Lung (tissue), 12 donors: ENCODE results near the gene MAP9. TPM values are rescaled to one million over a fixed set of nuclear protein-coding genes. Genes with fewer than 3 reads are reported as not detected.

ENCODE experiments used
- ATAC-seq: fragments of 200-7000 bp; cut with Tn5 transposase; one replicate; pipeline ENCODE4 v1.9.1; 2020; ENCODE audit warnings: moderate number of reproducible peaks; ENCODE audit not compliant: insufficient read depth, low FRiP score
- DNase-seq, 3 donors: peaks; one replicate each; pipeline ENCODE4 v3.0.0-alpha.2; 2013 to 2017
- H3K27ac ChIP-seq, 2 donors: one replicate each; pipeline ENCODE4 v1.5.1; 2013; ENCODE audit warnings: mild to moderate bottlenecking in 2 of 2, moderate library complexity in 2 of 2, control low read depth in 1 of 2, inconsistent platforms in 1 of 2, low read depth in 1 of 2, low read length in 1 of 2
- H3K27me3 ChIP-seq, 3 donors: one replicate each; pipeline ENCODE4 v1.5.1; 2013; ENCODE audit warnings: low read length in 2 of 3; ENCODE audit not compliant: control insufficient read depth in 3 of 3, insufficient read depth in 3 of 3
- H3K36me3 ChIP-seq, 4 donors: one replicate each; pipeline ENCODE4 v1.5.1; 2013; ENCODE audit warnings: low read length in 4 of 4, mild to moderate bottlenecking in 1 of 4, moderate library complexity in 1 of 4; ENCODE audit not compliant: control insufficient read depth in 4 of 4, insufficient read depth in 4 of 4
- H3K4me1 ChIP-seq, 5 donors: one replicate each; pipeline ENCODE4 v1.5.1; 2013; ENCODE audit warnings: low read length in 5 of 5, mild to moderate bottlenecking in 2 of 5, moderate library complexity in 1 of 5; ENCODE audit not compliant: control insufficient read depth in 5 of 5, insufficient read depth in 5 of 5
- H3K4me3 ChIP-seq: one replicate; pipeline ENCODE4 v1.5.1; 2013; ENCODE audit warnings: mild to moderate bottlenecking, control low read depth, moderate library complexity
- H3K9ac ChIP-seq, 2 donors: one replicate each; pipeline ENCODE4 v1.5.1; 2013; ENCODE audit warnings: low read length in 2 of 2, control low read depth in 1 of 2; ENCODE audit not compliant: insufficient read depth in 1 of 2
- H3K9me3 ChIP-seq, 4 donors: one replicate each; pipeline ENCODE4 v1.5.1; 2013; ENCODE audit warnings: low read length in 3 of 4, mild to moderate bottlenecking in 1 of 4, moderate library complexity in 1 of 4; ENCODE audit not compliant: control insufficient read depth in 4 of 4, insufficient read depth in 3 of 4
- WGBS, 2 donors: extraction: QIAGEN DNeasy Blood & Tissue Kit; methylation state at CpG; one replicate each; pipeline ENCODE4 v1.1.7; 2013; 5-methylcytosine and 5-hydroxymethylcytosine counted together
- polyA plus RNA-seq, 2 donors: library from polyadenylated mRNA; stranded (reverse); fragments of 200-250 nt; gene quantifications; one replicate each; pipeline ENCODE4 v1.2.1, GENCODE V29; 2013
- total RNA-seq, 2 donors: library from RNA; depleted of rRNA in 1 of 2; stranded (reverse); fragments of >200 nt in 1 of 2; gene quantifications; one replicate each; pipeline ENCODE4 v1.2.1, GENCODE V29; 2014 to 2021
- TF ChIP-seq, protein P1 (sequence below): IDR thresholded peaks from 2 replicates; pipeline ENCODE4 v1.5.1; 2012; ENCODE audit warnings: mild to moderate bottlenecking; ENCODE audit errors: control extremely low read depth, extremely low read depth
- donor health status: control.
- donor health status: control.
- donor health status: Bipolar disorder and iron deficiency.
- donor health status: healthy.
- donor health status: DM: yes; HTN: yes; CAD: no.

Gene MAP9
- total and polyA plus RNA-seq, 4 donors: 5.1 to 31.5 (median 11.9) TPM

DNA sequence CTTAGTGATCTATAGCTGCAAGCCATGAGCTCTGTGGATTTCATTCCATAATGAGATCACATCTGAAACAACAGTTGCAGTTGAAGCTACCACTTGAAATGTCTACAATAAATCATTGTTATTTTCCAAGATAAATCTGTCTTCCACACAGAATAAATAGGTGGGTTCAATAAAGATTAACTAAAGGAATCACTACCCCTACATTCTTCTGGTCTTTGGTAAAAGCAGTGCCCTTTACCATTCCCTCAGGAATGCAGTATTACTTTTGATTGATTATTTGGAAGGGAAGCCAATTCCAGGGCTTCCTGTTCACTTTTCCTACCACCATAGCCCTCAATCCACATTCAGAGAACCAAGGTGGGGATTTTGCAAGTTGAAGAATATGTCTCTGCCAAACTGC lies 38.9 kb upstream of the MAP9 start:
- TF ChIP-seq, protein P1, sequence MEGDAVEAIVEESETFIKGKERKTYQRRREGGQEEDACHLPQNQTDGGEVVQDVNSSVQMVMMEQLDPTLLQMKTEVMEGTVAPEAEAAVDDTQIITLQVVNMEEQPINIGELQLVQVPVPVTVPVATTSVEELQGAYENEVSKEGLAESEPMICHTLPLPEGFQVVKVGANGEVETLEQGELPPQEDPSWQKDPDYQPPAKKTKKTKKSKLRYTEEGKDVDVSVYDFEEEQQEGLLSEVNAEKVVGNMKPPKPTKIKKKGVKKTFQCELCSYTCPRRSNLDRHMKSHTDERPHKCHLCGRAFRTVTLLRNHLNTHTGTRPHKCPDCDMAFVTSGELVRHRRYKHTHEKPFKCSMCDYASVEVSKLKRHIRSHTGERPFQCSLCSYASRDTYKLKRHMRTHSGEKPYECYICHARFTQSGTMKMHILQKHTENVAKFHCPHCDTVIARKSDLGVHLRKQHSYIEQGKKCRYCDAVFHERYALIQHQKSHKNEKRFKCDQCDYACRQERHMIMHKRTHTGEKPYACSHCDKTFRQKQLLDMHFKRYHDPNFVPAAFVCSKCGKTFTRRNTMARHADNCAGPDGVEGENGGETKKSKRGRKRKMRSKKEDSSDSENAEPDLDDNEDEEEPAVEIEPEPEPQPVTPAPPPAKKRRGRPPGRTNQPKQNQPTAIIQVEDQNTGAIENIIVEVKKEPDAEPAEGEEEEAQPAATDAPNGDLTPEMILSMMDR: no peak
- ATAC-seq: no peak
- Histone ChIP-seq H3K36me3 (no peaks in the 10 kb centered on the region), H3K27me3 (no peaks in the 10 kb centered on the region), H3K4me1 (peaks cover 0 to 5% (median 0%) of the 10 kb centered on the region in 5 donors), H3K27ac (no peak overlapping the region), H3K4me3 (no peak overlapping the region), H3K9ac (no peak overlapping the region), H3K9me3 (no peaks in the 10 kb centered on the region)
- DNase-seq: no peak

DNA sequence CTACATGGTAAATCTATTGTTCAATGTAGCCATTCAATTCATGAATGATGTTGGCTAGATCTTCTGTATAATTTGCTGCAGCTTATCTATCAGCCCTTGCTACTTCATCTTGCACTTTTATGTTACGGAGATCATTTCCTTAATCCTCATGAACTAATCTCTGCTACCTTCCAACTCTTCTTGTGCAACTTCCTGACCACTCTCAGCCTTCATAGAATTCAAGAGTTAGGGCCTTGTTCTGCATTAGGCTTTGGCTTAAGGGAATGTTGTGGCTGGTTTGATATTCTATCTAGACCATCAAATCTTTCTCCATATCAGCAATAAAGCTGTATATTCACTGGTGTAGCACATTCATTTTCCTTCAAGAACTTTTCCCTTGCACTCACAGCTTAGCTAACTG lies 36.7 kb upstream of the MAP9 start:
- Histone ChIP-seq H3K27ac (no peak overlapping the region), H3K4me1 (peaks cover 0 to 8% (median 0%) of the 10 kb centered on the region in 5 donors), H3K9ac (no peak overlapping the region), H3K27me3 (no peaks in the 10 kb centered on the region), H3K9me3 (no peaks in the 10 kb centered on the region), H3K36me3 (no peaks in the 10 kb centered on the region), H3K4me3 (no peak overlapping the region)
- DNase-seq (no peak), ATAC-seq (no peak)
- TF ChIP-seq, protein P1: no peak
- 30 to 66% methylated on average over 1 of the region's 1 CpG for WGBS, 2 donors

DNA sequence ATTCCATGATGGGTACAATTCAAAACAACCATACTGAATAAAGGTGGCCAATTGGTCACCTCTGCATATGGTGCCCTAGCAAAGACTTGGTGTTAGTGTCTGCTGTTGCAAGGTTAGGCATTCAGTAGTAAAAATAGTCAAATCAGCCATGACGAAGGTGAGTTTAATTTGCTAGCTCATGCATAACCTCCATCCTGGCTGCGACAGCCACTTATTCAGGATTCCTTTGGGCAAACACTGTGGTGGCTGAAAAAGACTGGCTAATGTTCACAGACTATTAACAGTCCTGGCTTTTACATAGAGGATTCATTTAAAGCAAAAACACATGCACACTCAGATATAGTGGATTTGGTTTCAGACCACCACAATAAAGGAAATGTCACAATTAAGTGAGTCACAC lies 34.8 kb upstream of the MAP9 start:
- Histone ChIP-seq H3K9me3 (no peaks in the 10 kb centered on the region), H3K27ac (no peak overlapping the region), H3K27me3 (no peaks in the 10 kb centered on the region), H3K9ac (no peak overlapping the region), H3K4me3 (no peak overlapping the region), H3K36me3 (no peaks in the 10 kb centered on the region), H3K4me1 (peaks cover 0 to 10% (median 0%) of the 10 kb centered on the region in 5 donors)
- TF ChIP-seq, protein P1: no peak
- 87 to 94% methylated on average over 2 of the region's 2 CpGs for WGBS, 2 donors
- DNase-seq: no peak
- ATAC-seq: no peak

DNA sequence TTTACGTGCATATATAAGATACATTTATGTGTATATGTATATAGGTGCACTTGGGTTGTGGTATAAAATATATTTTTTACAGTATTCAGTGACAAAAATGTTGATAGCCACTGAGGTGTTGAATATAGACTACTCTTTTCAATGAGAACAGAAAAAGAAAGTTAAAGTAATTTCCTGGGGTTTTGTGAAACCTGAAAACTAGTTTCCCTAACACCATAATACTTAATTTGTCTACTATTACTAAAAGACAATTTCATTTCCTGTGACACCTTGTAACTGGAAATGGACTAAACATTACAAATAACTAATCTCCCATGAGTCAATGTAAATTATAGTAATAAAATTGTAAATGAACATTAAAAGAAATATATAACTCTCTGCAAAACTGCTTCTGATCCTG lies 32.0 kb upstream of the MAP9 start:
- WGBS, 2 donors: 88 to 93% methylated on average over 1 of the region's 1 CpG
- H3K9me3 ChIP-seq: no peaks in the 10 kb centered on the region
- ATAC-seq (no peak), DNase-seq (no peak)
- no peaks in the 10 kb centered on the region for H3K36me3 ChIP-seq
- TF ChIP-seq, protein P1: no peak
- H3K27ac ChIP-seq: no peak overlapping the region
- H3K9ac ChIP-seq: no peak overlapping the region
- peaks cover 0 to 31% (median 15%) of the 10 kb centered on the region in 5 donors for H3K4me1 ChIP-seq
- H3K27me3 ChIP-seq: no peaks in the 10 kb centered on the region
- H3K4me3 ChIP-seq: no peak overlapping the region
